GM15510 (cell line): ENCODE results near the gene HADHA.

Experiments used
- POLR2A ChIP-seq: IDR thresholded peaks from 3 replicates; pipeline ENCODE4 v1.6.1; 2011; ENCODE audit warnings: borderline replicate concordance; ENCODE audit not compliant: insufficient read length; ENCODE audit errors: extremely low read depth

HADHA gene

DNA sequence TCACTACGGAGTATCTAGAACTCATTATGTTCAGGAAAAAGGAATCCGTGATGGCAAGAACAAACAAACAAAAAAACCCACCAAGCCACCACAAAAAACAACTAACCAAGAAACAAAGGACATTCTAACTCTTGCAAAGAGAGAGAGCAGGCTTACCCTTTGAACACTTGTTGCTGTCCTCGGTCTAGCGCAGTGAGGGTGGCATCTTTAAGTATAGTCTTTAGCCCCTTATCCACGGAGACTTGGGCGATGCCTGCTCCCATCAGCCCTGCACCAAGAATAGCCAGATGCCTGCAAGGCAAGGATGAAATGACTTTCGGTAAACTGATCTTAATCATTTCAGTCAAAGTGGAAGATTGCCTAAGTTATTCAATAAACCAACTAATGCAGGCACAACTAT lies 40.5 kb downstream of the HADHA start:
- no peak for TF ChIP-seq POLR2A

DNA sequence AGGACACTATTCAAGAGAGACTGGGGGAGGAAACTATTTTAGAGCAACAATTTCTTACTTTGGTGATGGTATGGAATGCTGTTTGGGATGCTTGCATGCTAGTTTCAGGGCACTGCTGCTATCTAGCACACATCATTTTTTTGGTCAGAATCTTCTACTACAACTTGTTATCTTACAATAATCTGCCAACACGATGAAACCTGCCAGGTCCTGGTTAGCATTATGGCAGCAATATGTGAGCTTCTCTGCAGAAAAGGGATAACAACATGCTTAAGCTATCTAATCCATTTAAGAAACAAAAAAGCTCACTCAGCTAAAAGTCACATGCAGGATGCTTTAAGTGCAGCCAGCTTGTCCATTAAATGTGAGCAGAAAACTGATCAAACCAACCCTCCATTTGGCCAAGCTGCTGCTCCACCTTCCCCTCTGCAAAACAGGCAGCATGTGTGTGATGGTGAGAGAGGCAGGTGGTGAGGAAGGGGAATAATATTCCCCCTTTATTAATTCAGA lies 41.4 kb downstream of the HADHA start:
- no peak for TF ChIP-seq POLR2A

DNA sequence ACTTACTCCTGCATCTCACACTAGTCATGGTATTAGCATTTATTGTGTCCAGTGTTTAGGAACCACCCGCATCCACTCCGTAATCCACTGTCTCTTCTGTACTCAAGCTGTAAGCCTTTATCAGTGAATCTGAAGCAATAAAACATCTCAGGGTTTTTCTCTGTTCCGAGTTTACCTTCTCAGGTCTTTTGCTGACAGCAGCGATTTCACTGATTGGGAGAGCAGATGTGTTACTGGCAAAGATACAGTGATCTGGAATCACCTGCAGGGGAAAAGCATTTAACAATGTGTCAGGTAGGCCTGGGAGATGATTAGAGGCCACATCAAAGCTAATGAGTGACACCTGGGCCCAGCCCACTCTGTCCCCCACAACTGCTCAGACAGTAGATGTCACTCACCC lies 46.9 kb downstream of the HADHA start:
- TF ChIP-seq POLR2A = no peak

DNA sequence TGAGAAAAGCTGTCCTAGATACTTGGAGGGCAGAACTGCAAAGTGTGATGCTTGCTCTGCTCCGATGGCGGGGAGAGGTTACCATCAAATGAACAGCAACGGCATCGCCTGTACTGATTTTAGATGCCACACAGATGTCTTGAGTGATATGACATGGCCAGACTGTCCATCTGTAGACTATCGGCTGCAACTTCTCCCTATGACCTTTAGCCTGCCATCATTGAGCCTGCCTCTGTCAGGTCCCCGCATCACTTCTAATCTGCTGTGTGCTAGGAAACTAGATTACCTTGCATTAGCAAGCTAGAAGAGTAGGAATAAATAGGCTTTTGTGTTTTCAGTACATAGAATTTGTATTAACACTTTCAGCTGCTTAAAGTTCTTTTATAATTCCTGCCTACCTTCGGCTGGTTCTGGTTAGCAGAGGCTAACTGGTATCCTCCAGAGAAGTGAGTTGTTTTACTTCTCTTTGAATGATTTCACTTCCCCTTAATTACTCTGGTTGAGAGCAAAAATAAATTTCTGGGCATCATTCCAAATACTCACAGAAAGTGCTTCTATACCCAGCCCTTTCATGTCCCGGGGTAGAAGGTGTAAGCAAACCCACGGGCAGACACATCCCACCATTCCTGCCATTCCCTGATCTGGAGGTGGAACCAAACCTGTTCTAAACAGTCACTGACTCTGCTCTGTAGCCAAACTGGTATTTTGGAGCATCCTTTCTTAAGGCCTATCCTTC lies 47.6 kb downstream of the HADHA start:
- no peak for TF ChIP-seq POLR2A

DNA sequence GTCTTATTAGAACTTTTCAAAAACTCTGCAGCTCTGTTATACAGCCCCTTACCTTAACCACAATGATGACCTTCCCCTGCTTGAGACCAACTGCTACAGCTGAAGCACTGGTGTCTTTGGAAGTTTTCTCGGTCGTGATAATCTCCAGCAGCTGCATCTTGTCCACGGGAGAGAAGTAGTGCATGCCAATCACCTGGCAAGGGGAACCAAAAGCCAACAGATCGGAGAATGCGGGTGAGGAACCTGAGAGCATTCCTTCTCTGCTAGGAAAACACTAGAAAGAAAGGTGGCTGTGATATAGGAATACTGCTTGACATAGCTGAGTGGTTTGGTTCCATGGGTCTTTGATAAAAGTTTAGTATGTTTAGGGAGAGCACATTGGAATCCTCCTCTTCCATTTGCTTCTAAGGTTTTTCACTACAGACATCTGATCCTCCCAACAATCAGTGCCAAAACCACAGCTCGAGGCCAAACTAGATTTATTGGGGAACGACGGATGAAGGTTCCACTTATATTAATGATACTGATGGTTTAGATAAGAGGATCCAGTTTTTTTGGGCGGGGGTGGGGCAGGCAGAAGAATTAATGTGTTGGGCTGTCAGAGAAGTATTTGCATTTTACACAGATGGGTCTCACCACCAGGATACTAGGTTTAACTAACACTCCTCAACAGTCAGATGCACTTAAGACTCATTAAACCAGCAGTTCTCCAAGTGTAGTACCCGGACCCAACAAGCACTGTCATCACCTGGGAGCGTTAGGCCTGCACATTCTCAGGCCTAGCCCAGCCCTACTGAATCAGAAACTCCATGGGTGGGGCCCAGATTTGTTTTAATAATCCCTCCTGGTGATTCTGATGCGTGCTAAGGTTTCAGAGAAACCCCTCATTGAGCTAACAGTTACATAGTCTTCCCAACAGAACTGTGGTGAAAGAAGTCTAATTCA lies 49.1 kb downstream of the HADHA start:
- no peak for TF ChIP-seq POLR2A

DNA sequence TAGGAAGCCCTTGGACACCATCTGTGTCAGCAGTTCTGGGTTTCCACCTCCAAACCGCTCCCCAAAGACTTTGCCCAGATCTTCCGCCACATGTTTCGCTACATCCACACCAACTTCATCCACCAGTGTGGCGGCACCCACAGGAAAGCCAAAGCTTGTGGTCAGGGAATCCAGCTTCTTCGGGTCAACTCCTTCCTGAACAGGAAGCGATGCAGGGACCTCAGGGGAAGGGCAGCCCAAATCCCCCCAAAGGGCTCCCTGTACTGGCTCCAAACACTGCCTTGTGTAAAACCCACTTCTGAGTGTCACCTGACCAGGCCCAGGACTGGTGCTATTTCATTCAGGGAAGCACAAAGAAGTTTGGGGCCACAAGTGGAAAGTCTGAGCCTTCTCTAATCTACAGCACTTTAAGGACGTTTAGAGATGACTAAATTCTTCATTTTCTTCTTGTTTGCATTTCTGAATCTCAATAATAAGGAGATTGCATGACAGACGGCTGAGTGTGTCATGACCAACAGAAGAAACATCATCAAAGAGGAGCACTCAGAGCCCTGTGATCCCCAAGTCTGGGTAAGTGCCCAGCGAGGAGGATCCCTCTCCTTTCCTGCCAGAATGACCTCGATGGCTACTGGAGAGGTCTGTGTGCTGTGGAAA lies 50.7 kb downstream of the HADHA start:
- TF ChIP-seq POLR2A = no peak

DNA sequence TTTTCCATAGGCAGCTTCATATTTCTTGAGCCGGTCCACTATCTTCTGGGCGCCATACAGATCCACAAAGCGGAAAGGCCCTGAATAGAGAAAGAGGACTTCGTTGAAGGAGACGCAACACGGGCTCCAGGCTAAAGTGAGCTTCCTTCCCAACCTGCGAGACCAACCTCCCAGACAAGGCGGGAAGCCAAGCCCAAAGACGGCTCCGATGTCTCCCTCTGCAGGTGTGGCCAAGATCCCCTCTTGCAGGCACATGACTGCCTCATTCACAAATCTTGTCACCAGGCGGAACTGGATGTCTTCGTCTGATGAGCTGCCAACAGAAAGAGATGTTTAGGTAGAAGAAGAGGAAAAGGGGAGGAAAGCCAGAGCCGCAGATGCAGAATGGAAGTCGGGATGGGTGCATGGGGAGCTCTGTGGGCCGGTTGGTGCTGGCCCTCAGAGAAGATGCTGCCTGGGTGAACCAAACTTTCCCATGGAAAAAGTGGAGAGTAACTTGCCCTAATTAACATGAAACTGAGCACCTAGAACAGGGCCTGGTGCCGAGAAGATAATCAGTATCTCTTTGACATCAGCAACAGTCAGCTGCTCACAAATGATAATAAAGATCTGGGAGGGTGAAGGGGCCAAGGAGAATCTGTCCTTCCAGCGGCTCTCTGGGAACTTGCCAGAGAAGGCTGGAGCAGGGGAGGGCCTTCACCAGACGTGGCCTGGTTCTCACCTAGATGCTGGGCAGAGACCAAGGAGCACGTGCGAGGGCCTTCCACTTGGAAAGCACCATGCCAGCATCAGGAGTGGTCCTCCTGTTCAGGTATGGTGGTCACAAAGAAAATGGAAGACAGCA lies 52.9 kb downstream of the HADHA start:
- TF ChIP-seq POLR2A = no peak

DNA sequence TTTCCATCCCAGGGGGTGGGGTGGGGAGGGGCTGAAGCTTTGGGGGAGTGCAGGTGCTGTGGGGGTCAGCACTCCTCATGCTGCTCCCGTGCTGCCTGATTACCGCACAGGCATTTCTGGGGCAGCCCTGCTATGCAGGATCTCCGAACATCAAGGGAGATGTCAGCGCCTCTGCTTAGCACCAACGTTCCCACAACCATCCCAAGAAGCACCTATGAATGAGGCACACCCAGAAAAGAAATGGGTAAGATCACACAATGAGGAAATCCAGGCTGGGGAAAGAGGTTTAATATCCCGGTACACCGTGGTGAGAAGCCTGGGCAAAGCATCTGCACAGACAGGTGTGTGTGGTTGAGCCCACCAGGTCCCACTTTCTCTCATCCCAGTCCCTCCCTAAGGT lies 54.1 kb downstream of the HADHA start:
- no peak for TF ChIP-seq POLR2A

DNA sequence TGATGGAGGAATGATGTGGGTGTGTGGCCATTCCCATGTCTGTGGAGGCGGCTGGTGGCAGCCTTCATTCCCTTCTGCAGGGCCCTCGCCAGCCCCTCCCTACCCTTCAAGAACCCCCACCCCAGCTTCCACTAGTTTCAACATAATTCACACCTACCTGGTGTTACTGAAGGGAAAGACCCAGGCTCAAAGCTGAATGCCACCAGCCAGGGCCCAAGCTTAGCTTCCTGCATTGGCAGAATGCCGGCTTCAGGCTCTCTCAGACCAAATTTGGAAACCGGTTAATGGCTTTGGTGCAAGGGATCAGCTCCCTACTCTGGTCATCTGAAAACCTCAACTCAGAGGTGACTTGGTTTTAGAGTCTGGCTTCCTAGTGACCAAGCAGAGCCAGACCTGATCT lies 54.7 kb downstream of the HADHA start:
- no peak for TF ChIP-seq POLR2A

DNA sequence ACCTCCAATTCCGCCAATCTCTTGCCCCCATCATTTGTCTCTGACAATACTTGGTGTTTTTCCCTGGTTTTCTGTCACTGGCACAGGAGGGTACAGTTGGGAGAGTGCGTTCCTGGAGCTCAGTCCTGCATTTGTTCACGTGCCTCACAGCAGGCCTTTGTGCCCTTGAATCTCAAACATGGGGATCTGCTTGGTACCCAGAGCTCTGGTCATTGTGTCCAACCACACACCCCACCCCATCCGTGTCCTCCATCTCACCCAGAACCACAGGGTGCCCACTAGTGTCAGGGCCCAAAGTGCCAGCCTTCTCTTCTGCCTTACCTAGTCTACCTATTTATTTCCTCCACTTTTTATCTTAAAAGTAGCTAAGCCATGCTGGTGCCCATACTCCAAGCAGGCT lies 55.3 kb downstream of the HADHA start:
- TF ChIP-seq POLR2A = no peak

DNA sequence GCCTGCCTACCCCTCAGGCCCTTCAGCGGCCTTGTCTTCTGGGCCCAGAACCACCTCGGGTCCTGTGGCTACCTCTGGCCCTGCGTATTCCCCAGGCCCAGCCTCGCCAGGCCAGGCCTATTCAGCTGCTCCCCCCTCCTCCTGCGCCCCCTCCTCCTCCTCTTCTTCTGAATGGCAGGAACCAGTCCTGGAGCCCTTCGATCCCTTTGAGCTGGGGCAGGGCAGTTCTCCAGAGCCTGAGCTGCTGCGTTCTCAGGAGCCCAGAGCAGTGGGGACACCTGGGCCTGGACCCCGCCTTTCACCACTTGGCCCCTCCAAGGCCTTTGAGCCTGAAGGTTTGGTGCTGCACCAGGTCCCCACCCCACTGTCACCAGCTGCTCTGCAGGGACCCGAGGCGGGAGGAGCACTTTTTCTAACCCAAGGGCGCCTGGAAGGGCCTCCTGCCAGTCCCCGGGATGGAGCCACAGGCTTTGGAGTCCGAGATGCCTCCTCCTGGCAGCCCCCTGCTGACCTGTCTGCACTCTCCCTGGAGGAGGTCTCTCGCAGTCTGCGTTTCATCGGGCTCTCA lies 56.8 kb downstream of the HADHA start:
- no peak for TF ChIP-seq POLR2A

DNA sequence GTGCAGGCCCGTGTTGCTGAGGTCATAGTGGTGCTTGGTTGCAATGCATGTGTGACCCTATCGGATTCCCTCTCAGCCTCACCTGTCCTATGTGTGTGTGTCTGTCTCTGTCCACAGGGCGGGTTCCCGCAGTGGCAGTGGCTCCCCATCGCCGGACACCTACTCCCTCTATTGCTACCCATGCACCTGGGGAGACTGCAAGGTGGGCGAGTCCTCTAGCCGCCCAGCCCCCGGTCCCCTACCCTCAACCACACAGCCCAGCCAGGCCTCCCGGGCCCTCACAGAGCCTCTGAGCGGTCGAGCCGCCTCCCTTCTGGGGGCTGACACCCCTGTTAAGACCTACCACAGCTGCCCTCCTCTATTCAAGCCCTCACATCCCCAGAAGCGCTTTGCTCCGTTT lies 57.3 kb downstream of the HADHA start:
- no peak for TF ChIP-seq POLR2A

DNA sequence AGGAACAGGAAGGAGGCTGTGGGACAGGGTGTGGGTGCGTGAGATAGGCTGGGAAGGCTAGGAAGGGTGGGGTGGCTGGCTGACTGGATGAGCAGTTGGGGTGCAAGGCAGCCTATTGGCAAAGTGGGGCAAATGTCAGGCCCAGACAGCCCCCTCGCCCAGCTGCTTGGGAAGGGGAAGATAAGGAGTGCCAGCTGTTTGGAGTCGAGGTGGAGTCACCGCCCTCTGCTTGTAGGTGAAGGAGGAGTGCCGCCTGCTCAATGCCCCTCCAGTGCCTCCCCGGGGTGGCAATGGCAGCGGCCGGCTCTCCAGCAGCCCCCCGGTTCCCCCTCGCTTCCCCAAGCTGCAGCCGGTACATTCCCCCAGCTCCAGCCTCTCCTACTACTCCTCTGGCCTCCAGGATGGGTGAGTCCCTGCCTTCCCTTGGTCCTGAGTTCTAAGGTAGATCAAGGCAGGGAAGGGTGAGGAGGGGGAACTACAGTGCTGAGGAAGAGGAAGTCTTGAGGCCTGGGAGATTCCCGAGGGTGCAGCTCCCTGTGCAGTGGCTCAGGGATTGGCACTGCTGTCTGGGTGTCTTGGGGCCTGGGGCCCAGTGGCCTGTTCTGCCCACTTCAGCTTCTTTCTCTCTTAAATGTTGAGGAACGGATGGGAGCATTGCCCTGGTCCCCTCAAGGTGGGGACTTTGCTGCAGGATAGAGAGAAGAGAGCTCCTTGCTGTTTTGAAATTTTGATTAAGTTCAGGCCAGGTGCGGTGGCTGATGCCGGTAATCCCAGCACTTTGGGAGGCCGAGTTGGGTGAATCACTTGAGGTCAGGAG lies 58.3 kb downstream of the HADHA start:
- no peak for TF ChIP-seq POLR2A
